Muscle of back (tissue), 11 donors: ENCODE results near the gene RNF43. TPM values are rescaled to one million over a fixed set of nuclear protein-coding genes. Genes with fewer than 3 reads are reported as not detected.
A peak's percentile ranks its signal among the peaks of the same experiment; 100 is the strongest.

Experiments used
- DNase-seq, 3 donors: peaks; one replicate each; pipeline versions ENCODE4 v3.0.0 to v3.0.0-alpha.2; 2013
- polyA plus RNA-seq, 10 donors: library from polyadenylated mRNA; unstranded; fragments of 120-200 nt; gene quantifications; one replicate each; pipeline ENCODE4 v1.2.1, GENCODE V29; 2013; ENCODE audit not compliant: insufficient read length in 10 of 10

Gene RNF43
- polyA plus RNA-seq, 10 donors: 0.04 to 3.1 (median 0.11) TPM; not detected in 1

DNA sequence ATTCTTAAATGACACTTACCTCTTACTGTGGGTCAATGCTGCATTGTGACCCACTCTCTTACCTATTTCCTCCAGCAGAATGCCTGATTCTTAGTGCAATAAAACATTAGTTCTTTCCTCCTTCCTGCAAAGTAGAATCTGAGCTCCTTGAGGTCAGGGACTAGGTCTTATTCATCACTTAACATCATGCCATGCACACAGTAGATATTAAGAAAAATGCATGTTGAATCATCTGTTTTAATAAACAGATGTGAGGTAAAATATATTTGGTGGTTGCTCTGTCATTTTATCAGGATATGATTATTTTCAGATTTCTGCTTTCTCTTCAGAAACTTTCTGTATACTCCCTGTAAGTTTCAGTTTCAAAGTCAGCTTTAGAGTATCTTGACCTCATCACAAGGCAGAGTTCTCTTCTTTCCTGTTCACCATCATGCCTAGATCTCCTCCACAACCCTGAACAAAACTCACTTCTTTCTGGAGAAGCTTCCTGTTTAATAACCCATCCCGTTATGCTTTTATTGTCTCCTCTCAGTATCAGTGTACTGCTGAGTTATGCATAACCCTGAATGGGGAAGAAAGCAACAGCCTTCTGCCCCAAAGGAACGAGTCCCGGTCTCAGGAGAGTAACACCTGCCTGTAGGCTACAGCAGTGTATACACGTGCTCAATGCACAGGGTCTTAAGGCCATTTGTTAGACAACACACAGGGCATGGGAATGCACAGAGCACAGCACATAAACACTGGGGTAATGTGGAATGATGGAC lies 35.0 kb downstream of the RNF43 start:
- DNase-seq: peak in 1 of 3 donors; percentile 29

DNA sequence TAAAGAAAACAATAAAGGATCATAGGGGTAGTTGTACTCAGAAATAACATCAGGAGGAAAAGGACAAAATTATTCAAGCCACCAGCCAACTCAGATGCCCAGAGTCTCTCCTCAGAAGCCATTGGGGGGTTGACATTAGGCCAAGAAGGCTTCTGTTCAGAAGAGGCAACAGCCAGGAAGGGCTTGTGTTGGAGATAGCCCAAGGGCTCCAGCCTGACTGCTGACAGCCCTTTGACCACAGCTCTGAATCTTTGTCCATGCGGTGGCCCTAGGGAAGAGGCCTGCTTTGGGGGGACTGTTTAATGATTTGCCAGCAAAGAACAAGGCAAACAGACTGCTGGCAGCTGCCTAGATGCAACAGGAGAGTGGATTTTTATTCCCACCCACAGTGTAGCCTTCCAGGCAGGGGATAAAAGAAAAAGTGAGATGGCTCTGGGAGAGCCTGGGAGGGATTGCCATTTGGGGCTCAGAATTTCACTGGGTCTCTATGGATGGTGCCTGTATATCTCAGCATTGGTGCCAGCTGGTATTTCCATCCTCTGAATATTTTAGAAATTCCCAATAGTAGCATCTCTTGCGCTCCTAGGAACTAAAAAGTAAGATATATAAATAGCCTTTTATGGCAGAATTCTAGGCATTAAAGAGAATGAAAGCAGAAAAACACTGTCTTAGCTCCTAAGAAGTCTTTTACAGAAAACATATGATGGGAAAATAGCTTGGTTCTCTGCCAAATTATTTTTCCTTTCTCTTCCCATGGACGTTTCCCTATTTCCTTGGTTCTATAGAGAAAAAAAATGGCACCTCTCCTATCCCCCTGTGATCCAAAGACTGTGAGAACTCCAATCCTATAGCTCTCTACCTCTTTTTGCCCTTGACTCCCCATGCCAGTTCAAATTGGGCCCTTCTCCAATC lies 36.0 kb downstream of the RNF43 start:
- peak in 1 of 3 donors; percentile 28 for DNase-seq

DNA sequence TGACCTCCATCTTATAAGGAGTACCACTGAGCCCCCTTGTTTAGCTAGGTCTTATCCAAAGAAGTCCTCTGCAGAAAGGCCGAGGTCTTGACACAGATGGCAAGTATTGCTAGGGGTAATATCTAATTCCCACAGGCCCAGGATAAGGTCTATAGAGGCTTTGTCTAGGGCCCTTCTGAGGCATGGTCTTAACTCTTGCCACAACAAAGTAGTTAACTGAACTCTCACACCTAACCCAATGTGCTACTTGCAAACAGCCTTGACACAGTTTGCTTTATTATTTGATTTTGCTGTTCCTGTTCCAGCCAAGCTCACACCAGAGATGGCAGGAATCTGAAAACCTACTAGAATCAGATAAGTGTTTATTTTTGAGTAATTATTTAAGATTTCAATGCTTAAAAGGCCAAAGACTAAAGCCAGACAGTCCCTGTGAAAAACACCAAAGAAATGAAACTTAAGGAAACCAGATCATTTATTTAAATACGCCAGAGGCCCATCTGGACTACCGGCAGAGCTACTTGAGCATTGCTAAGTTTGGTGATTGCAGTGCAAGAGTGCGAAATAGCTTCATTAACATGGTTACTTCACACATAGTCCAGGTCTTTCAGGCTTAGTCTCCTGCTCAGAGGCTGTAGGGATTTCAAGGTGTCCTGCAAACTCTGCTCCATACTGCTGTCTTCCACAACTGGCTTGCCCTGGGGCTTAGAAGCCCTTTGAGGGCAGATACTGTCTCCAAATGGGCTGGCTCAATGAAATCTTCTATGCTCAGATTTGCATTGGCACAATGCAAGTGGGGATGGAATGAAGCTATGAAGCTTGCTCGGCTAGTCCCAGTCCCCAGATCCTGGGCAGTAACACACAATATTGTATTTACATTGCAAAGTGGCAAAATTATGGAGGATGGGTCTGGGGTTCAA lies 36.9 kb downstream of the RNF43 start:
- DNase-seq: no peak

DNA sequence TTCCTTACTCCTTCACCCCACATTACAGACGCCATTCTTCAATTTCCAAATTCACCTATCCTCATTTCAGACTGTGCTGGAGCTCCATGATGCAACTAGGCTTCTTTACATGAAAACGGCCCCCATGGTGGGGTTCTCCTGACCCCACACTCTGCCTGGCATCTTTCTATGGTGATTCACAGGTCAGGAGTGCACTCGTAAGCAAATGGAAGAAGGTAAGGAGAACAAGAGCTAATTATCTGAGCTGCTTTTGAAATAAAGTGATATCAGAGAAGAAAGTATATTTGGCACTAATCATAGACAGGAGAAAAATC lies 37.9 kb downstream of the RNF43 start:
- DNase-seq: no peak

DNA sequence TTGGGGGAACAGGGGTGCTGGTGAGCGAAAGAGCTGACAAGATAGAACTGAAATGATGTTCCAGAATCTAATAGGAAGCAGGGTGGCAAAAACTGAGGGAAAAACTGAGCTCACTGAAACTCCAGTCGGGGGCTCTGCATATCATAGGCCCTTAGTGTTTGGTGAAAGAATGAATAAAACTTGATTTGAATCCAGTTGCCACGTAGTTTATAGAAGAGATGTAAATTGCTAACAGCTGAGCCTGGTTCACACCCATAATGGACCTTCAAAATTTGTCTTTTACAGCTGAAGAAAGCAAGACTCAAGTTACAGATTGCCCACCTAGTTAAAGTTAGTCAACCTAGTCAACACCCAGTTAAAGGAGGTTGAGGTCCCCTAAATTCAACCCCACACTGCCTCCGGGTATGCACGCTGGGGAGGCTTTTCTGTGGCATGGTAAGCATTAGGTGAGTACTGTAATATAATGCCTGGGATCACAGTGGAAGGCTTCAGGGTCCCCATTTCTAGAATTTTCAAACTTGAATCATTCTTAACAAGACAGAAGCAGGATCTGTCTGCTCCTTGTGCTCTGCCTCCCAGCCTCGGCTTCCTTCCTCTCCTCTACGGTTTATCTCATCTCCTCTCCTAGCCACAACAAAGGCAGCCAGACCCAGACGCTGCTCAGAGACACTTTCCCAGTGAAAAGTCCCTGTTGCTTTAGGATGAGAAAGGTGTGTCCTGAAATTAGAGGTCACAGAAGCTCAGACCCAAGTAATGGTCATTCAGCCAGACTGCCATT lies 38.4 kb downstream of the RNF43 start:
- no peak for DNase-seq

DNA sequence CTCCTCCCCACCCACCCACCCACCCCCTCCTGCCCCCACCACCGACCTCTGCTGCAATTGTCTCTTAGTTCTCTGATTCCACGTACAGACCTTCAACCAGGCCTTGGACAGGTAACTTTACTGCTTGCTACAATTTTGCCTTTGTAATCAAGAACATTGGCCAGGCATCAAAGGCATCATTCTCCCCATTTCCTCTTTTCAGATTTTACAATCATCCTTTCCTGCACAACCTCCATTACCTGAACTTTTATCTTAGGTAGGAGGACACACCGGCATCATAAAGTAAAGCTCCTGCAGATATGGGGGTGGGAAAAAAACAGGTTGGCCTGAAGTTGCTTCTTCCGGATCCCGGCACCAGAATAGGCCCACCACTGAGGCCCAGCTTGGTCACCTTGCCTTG lies 39.7 kb downstream of the RNF43 start:
- no peak for DNase-seq

DNA sequence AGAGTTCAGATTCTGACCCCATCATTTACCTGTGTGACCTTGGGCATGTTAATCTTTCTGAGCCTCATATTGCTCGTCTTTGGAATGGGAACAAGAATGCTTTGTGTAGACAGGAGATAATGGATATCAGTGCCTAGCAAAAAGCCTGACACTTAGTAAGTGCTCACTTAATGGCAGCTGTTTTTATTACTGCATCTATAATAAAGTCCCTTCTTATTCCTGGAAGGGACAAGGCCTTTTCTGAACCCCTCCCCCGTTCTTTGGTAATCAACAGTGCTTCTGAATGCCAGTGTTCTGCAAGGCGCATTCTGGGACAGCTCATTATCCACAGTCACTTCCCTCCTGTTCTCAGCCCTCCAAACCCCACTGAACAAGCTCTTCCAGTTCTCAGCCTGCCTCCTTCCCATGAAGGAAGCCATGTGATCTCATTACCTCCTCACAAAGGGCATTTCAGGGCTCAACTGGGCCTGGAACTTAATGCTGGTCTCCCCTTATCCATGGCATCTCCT lies 40.2 kb downstream of the RNF43 start:
- no peak for DNase-seq

DNA sequence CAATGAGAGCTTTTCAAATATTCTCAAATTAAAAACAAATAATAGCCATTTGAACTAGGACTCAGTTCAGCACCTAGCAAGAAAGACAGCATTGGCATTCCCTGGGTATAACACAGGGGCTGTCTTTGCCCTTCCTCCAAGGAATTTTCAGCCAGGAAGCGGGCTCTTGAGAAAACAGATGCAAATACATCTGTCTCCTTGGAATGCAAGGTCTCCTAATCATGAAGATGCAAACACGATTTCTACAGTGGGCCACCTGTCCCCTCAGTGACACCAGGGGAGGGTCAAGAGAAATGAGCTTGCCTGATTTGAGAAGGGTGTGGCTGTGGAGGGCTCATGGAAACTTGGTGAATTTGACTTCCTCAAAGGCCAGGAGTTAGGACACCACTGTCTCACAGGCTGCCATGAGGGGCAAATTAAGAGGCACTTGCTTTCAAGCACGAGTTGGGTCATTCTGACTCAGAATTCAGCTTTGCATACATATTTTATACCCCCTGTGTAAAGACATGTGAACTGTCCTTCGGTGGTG lies 40.8 kb downstream of the RNF43 start:
- no peak for DNase-seq

DNA sequence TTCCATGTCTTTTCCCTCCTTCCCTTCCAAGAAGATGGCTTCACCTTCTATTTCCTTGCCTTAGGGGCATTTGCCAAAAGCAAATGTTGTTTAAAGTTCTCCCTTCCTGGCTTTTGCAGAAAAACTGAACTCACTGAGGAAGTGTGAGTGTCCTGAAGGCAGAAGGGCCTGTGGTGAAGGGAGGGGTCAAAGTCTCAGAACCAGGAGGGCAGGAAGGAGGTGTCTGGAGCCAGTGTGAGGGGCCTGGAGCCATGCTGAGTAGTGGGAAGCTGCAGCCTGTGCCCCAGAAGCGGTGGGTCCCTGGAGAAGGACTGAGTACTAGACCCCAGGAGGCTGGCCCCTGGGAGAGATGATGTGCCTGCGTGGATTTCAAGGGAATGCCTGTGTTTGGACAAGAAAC lies 41.5 kb downstream of the RNF43 start:
- DNase-seq: no peak

DNA sequence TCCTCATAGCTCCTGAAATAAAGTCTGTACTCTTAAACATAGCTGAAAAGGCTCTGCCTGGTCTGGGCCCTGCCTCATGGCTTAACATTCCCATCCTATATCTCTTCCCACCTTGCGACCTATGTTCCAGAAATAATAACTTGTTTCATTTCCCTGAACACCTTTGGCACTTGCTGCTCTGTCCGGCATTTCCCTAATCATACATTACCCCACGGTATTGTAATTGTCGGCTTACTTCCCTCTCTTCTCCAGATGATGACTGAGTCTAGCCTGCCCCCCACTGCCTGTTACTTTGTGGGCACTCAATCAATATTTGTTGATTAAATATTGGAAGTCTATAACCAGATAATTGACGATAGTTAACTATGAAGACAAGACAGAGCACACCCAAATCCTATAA lies 42.1 kb downstream of the RNF43 start:
- no peak for DNase-seq

DNA sequence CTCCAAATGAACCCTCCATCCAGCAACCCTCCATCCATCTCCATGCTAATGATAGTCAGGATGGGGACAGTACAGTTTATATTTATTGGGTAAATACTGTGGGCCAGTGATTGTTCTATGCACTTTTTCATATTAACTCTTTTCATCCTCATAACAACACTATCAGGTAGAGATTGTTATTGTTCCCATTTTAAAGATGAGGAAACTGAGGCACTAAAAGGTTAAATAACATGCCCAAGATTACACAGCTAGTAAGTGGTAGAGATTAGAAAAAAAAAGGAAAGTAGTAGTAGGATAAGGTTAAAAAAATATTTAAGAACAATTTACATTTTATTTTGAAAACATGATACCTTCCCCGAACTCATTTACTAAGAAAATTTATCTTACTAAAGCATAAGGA lies 43.4 kb downstream of the RNF43 start:
- no peak for DNase-seq

DNA sequence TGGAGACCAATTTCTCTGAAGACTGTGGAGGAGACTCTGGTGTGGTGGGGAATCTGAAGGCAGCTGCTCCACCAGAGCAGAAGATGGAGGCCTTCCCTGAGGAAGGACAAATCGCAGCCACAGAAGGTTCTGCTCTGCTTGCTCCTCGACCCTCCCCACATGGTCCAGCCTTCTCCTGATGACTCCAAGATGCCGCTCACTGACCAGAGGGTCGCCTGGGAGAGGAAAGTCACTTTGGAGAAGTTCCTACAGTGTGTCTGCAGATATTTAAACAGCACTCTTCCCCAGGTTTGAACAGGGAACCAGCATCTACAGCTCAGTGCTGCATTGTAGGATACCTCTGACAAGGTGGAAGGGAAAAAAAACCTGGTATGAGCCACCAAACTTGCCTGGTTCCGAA lies 44.3 kb downstream of the RNF43 start:
- no peak for DNase-seq

DNA sequence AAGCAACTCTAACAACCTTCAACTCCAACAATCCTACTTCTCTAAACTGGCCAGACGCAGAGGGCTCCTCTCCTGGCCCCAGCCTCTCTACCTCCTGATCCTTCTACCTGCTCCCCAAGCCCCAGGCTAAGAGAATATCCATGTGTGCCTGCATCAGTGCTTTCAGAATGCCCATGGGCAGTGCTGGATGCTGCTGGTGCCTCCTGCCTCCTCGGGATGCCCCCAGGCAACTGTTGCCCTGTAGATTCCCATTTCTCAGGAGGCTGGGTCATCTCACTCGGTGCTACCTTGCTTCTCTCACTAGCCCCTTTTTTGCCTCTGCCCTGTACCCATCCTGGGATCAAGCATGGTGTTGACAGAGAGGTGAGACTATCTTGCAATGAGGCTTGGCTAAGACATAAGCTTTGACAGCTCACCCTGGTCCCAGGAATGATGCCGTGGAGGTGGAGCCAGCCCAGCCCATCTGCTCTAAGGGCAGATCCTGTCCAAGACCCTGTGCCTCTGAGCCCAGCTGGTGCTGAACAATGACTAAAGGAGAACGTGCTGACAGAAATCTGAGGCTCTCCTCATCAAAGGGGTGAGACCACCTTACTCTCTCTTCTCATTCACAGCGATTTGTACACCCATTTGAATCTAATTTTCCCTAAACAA lies 45.9 kb downstream of the RNF43 start:
- no peak for DNase-seq

DNA sequence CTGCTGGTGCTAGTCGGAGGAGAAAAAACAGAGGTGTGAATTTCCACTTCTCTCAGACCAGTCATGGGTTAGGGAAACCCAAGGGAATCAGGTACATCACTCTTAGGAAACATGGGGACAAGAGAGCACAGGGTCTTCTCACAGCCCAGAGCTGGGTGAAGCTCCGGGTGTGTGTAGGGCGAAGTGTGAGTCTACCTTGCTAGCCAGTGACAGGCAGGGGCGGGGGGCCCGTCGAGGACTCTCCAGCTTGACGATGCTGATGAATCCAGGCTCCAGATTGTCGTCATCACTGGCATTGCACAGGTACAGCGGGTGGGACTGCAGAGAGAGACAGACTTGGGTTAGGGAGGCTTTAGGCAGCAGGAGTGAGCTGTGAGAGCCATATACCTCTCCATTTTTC lies 46.6 kb downstream of the RNF43 start:
- DNase-seq: no peak

DNA sequence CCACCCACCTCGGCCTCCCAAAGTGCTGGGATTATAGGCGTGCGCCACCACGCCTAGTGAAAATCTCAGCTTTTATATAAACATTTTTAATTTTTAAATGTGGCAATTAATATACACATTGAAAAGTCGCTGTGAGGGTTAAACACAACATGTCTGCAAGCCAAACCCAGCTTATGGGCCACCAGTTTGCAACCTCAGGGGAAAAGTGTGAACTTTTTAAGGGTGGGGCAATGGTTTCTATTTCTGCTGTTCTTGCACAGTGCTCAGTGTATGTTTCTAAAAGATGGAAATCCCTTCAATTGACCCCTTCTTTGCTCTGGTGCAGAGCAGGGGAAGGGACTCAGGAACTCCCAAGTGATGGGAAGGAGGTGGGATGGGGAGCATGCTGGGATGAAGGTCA lies 47.0 kb downstream of the RNF43 start:
- no peak for DNase-seq

DNA sequence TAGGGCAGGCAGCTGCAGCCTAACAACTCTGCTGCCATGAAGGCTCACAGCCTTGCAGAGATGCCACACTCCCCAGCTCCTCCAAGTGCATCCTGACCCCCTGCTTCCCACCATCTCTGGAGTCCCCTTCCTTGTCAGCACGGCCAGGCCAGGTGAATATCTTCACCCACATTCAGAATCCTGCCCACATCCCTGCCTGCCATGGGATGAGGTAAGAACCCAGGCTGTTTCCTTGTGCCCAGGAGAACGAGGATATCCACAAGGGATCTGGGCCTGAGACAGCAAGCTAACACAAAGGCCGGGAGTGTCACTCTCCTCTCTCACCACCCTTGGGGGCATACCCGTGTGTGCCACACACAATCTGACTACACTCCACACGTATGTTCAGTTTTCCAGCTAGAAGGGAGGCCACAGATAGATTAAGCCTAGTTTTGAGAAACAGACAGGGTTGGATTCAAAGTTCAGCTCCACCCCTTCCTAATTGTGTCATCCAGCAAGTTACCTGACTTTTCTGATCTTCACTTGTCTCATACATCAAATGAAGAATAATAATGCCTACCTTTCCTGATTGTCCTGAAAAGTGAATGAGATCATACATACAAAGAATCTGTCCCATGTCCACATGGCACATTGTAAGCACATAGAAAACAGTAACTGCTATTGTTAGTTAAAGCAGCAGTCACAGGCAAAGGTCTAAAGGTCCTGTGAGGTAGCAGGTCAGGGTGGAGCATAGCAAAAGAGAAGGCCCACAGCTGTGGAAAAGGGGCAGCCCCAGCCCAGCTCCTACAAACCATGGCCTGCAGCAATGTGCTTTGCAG lies 47.9 kb downstream of the RNF43 start:
- DNase-seq: no peak

DNA sequence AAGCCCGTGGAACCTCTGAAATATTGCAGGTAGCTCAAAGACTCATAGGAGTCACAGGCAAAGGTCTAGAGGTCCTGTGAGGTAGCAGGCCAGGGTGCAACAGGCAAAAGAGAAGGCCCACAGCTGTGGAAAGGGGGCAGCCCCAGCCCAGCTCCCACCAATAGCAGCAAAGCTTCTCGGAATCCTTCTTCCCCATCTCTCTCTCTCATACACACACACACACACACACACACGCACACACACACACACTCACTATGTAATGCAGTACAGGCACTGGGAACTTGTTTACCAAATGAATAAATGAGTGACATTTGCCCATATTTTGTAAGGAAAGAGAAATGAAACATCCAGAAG lies 48.5 kb downstream of the RNF43 start:
- no peak for DNase-seq
